ENCODE measurements around the gene ZEB1.

Gene ZEB1

GRCh38 chr10:31321396-31321941 lies 2.5 kb downstream of the ZEB1 start:
- no peaks in the 10 kb centered on the region for H3K36me3 ChIP-seq (ENCODE audit: control insufficient read depth in 1 of 2, insufficient read depth in 2 of 2, low read length in 2 of 2)
- no CpG with 5 or more reads among the region's 10 CpGs for WGBS (ENCODE audit: extremely low coverage, insufficient coverage, insufficient read length)
- no peak overlapping the region for H2BK5ac ChIP-seq (ENCODE audit: low read depth, low read length, poor library complexity)
- H3K4ac ChIP-seq (ENCODE audit: low read depth, low read length), result no peak overlapping the region
- no peak overlapping the region for H4K12ac ChIP-seq (ENCODE audit: low read depth, low read length)
- H2AK5ac ChIP-seq (ENCODE audit: low read length), result no peak overlapping the region
- H2BK12ac ChIP-seq (ENCODE audit: low read length), result no peak overlapping the region
- peaks cover 5% of the 10 kb centered on the region for H3K79me1 ChIP-seq (ENCODE audit: low read length)
- H3K27me3 ChIP-seq (ENCODE audit: insufficient read depth, low read length), result peaks cover 23% of the 10 kb centered on the region
- no peak overlapping the region for H3K4me3 ChIP-seq (ENCODE audit: low read depth, low read length)
- no peak overlapping the region for H3K18ac ChIP-seq (ENCODE audit: low read length)
- H4K8ac ChIP-seq (ENCODE audit: low read depth, low read length), result no peak overlapping the region
- H3K14ac ChIP-seq (ENCODE audit: low read length), result no peak overlapping the region
- H2BK120ac ChIP-seq (ENCODE audit: insufficient read depth, low read length, poor library complexity), result no peak overlapping the region
- peaks cover 7% of the 10 kb centered on the region in 2 experiments for H3K4me1 ChIP-seq (ENCODE audit: control insufficient read depth in 1 of 2, insufficient read depth in 2 of 2, low read length in 2 of 2)
- peaks cover 5% of the 10 kb centered on the region for H3K79me2 ChIP-seq (ENCODE audit: control insufficient read depth, insufficient read depth, low read length, poor library complexity)
- DNase-seq, result no peak
- H3K4me2 ChIP-seq (ENCODE audit: low read length), result no peak overlapping the region
- H3K27ac ChIP-seq (ENCODE audit: low read depth, low read length), result no peak overlapping the region
- H4K91ac ChIP-seq (ENCODE audit: low read depth, low read length), result no peak overlapping the region
- H3K23ac ChIP-seq (ENCODE audit: low read length), result no peak overlapping the region
- peaks cover 1% of the 10 kb centered on the region for H3K9me3 ChIP-seq (ENCODE audit: insufficient read depth, low read depth, low read length)
- H3K9ac ChIP-seq (ENCODE audit: low read length), result no peak overlapping the region
- no peak overlapping the region for H2AFZ ChIP-seq (ENCODE audit: insufficient read depth, low read length, poor library complexity)

GRCh38 chr10:31322647-31323046 lies 3.6 kb downstream of the ZEB1 start:
- Histone ChIP-seq H3K14ac (ENCODE audit: low read length) (no peak overlapping the region), H3K23ac (ENCODE audit: low read length) (no peak overlapping the region), H3K18ac (ENCODE audit: low read length) (no peak overlapping the region), H3K4me2 (ENCODE audit: low read length) (no peak overlapping the region), H3K4me1 (ENCODE audit: control insufficient read depth in 1 of 2, insufficient read depth in 2 of 2, low read length in 2 of 2) (peaks cover 7% of the 10 kb centered on the region in 2 experiments), H4K91ac (ENCODE audit: low read depth, low read length) (no peak overlapping the region), H3K27ac (ENCODE audit: low read depth, low read length) (no peak overlapping the region), H2BK12ac (ENCODE audit: low read length) (no peak overlapping the region), H4K8ac (ENCODE audit: low read depth, low read length) (no peak overlapping the region), H3K4ac (ENCODE audit: low read depth, low read length) (no peak overlapping the region), H3K36me3 (ENCODE audit: control insufficient read depth in 1 of 2, insufficient read depth in 2 of 2, low read length in 2 of 2) (no peaks in the 10 kb centered on the region), H3K4me3 (ENCODE audit: low read depth, low read length) (no peak overlapping the region), H3K27me3 (ENCODE audit: insufficient read depth, low read length) (peaks cover 23% of the 10 kb centered on the region), H2AK5ac (ENCODE audit: low read length) (no peak overlapping the region), H4K12ac (ENCODE audit: low read depth, low read length) (no peak overlapping the region), H3K79me1 (ENCODE audit: low read length) (peaks cover 5% of the 10 kb centered on the region), H2AFZ (ENCODE audit: insufficient read depth, low read length, poor library complexity) (no peak overlapping the region), H3K9ac (ENCODE audit: low read length) (no peak overlapping the region), H2BK5ac (ENCODE audit: low read depth, low read length, poor library complexity) (no peak overlapping the region), H2BK120ac (ENCODE audit: insufficient read depth, low read length, poor library complexity) (no peak overlapping the region), H3K79me2 (ENCODE audit: control insufficient read depth, insufficient read depth, low read length, poor library complexity) (peaks cover 5% of the 10 kb centered on the region), H3K9me3 (ENCODE audit: insufficient read depth, low read depth, low read length) (peaks cover 1% of the 10 kb centered on the region)
- DNase-seq, result no peak
- no CpG with 5 or more reads among the region's 2 CpGs for WGBS (ENCODE audit: extremely low coverage, insufficient coverage, insufficient read length)

- no peak overlapping the region for H2AK5ac ChIP-seq (ENCODE audit: low read length)
- no peak overlapping the region for H3K9ac ChIP-seq (ENCODE audit: low read length)
- no peak overlapping the region for H3K4me3 ChIP-seq (ENCODE audit: low read depth, low read length)
- no peak overlapping the region for H3K4me2 ChIP-seq (ENCODE audit: low read length)
- no peaks in the 10 kb centered on the region for H3K9me3 ChIP-seq (ENCODE audit: insufficient read depth, low read depth, low read length)
- H3K36me3 ChIP-seq (ENCODE audit: control insufficient read depth in 1 of 2, insufficient read depth in 2 of 2, low read length in 2 of 2), result no peaks in the 10 kb centered on the region
- H4K91ac ChIP-seq (ENCODE audit: low read depth, low read length), result no peak overlapping the region
- H2BK120ac ChIP-seq (ENCODE audit: insufficient read depth, low read length, poor library complexity), result no peak overlapping the region
- no peak overlapping the region for H3K18ac ChIP-seq (ENCODE audit: low read length)
- H3K14ac ChIP-seq (ENCODE audit: low read length), result no peak overlapping the region
- H3K4me1 ChIP-seq (ENCODE audit: control insufficient read depth in 1 of 2, insufficient read depth in 2 of 2, low read length in 2 of 2), result no peaks in the 10 kb centered on the region
- H2BK12ac ChIP-seq (ENCODE audit: low read length), result no peak overlapping the region
- no peak overlapping the region for H3K27ac ChIP-seq (ENCODE audit: low read depth, low read length)
- H3K4ac ChIP-seq (ENCODE audit: low read depth, low read length), result no peak overlapping the region
- no peaks in the 10 kb centered on the region for H3K27me3 ChIP-seq (ENCODE audit: insufficient read depth, low read length)
- DNase-seq, result no peak
- H3K79me1 ChIP-seq (ENCODE audit: low read length), result no peaks in the 10 kb centered on the region
- H2BK5ac ChIP-seq (ENCODE audit: low read depth, low read length, poor library complexity), result no peak overlapping the region
- no peak overlapping the region for H3K23ac ChIP-seq (ENCODE audit: low read length)
- no peaks in the 10 kb centered on the region for H3K79me2 ChIP-seq (ENCODE audit: control insufficient read depth, insufficient read depth, low read length, poor library complexity)
- H4K8ac ChIP-seq (ENCODE audit: low read depth, low read length), result no peak overlapping the region
- H4K12ac ChIP-seq (ENCODE audit: low read depth, low read length), result no peak overlapping the region
- H2AFZ ChIP-seq (ENCODE audit: insufficient read depth, low read length, poor library complexity), result no peak overlapping the region
Measured at GRCh38 chr10:31340343-31340742, 21.3 kb downstream of the ZEB1 start.

- no peak overlapping the region for H2BK5ac ChIP-seq (ENCODE audit: low read depth, low read length, poor library complexity)
- no peak overlapping the region for H4K91ac ChIP-seq (ENCODE audit: low read depth, low read length)
- no peaks in the 10 kb centered on the region for H3K79me2 ChIP-seq (ENCODE audit: control insufficient read depth, insufficient read depth, low read length, poor library complexity)
- H3K9me3 ChIP-seq (ENCODE audit: insufficient read depth, low read depth, low read length), result no peaks in the 10 kb centered on the region
- no peaks in the 10 kb centered on the region for H3K4me1 ChIP-seq (ENCODE audit: control insufficient read depth in 1 of 2, insufficient read depth in 2 of 2, low read length in 2 of 2)
- no peak overlapping the region for H4K8ac ChIP-seq (ENCODE audit: low read depth, low read length)
- no peak overlapping the region for H3K4me2 ChIP-seq (ENCODE audit: low read length)
- no peaks in the 10 kb centered on the region for H3K36me3 ChIP-seq (ENCODE audit: control insufficient read depth in 1 of 2, insufficient read depth in 2 of 2, low read length in 2 of 2)
- H2AFZ ChIP-seq (ENCODE audit: insufficient read depth, low read length, poor library complexity), result no peak overlapping the region
- no CpG with 5 or more reads among the region's 1 CpG for WGBS (ENCODE audit: extremely low coverage, insufficient coverage, insufficient read length)
- H3K18ac ChIP-seq (ENCODE audit: low read length), result no peak overlapping the region
- H3K9ac ChIP-seq (ENCODE audit: low read length), result no peak overlapping the region
- H3K27ac ChIP-seq (ENCODE audit: low read depth, low read length), result no peak overlapping the region
- no peak overlapping the region for H3K14ac ChIP-seq (ENCODE audit: low read length)
- no peak for DNase-seq
- no peak overlapping the region for H4K12ac ChIP-seq (ENCODE audit: low read depth, low read length)
- no peak overlapping the region for H2AK5ac ChIP-seq (ENCODE audit: low read length)
- H3K27me3 ChIP-seq (ENCODE audit: insufficient read depth, low read length), result no peaks in the 10 kb centered on the region
- no peak overlapping the region for H3K4ac ChIP-seq (ENCODE audit: low read depth, low read length)
- no peaks in the 10 kb centered on the region for H3K79me1 ChIP-seq (ENCODE audit: low read length)
- no peak overlapping the region for H2BK120ac ChIP-seq (ENCODE audit: insufficient read depth, low read length, poor library complexity)
- no peak overlapping the region for H3K23ac ChIP-seq (ENCODE audit: low read length)
- H3K4me3 ChIP-seq (ENCODE audit: low read depth, low read length), result no peak overlapping the region
- H2BK12ac ChIP-seq (ENCODE audit: low read length), result no peak overlapping the region
Measured at GRCh38 chr10:31341552-31341951, 22.5 kb downstream of the ZEB1 start.
